Measurements from ENCODE around the gene CCNA2.

The CCNA2 gene

GRCh38 chr4:121784401-121784800 is 39.3 kb downstream of the CCNA2 start:
- DNase-seq (ENCODE audit: low read depth) = no peak
- no peak for TF ChIP-seq CTCF (IDR thresholded peaks at IDR 0.05; ENCODE audit: low read depth, low read length, missing control alignments)
- H3K4me3 ChIP-seq (ENCODE audit: low read depth, low read length) = no peak overlapping the region

- TF ChIP-seq CTCF (IDR thresholded peaks at IDR 0.05; ENCODE audit: low read depth, low read length, missing control alignments) = no peak
- no peak for DNase-seq (ENCODE audit: low read depth)
- H3K4me3 ChIP-seq (ENCODE audit: low read depth, low read length) = no peak overlapping the region
Measured at GRCh38 chr4:121783210-121783609, 40.5 kb downstream of the CCNA2 start.

DNA sequence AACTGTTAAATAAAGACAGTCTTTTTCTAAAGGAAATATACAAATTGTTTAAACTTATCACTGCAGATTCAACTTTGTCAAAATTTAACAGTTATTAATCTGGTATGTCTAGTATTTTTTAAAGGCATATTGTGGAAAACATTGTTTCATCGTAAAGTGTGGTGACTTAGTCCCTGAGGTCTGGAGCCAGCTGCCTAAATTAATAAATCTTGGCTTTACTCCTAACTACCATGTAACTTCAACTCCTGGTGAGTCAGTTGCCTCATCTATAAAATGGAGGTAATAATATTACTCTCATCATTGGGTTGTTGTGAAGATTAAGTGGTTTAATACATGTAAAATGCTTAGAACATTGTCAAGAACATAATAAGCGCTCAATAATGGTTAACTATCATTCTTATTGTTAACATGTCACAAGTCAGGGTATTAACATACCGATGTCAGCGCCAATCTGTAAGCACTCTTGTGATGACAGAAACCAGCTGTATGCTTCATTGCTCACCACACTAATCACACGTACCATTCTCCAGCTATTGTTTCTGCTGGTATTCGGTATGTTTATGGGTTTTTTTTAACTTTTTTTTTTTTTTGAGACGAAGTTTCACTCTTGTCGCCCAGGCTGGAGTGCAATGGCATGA is 44.6 kb downstream of the CCNA2 start:
- no peak overlapping the region for H3K4me3 ChIP-seq (ENCODE audit: low read depth, low read length)
- DNase-seq (ENCODE audit: low read depth) = no peak
- no peak for TF ChIP-seq CTCF (IDR thresholded peaks at IDR 0.05; ENCODE audit: low read depth, low read length, missing control alignments)

- DNase-seq (ENCODE audit: low read depth) = no peak
- no peak overlapping the region for H3K4me3 ChIP-seq (ENCODE audit: low read depth, low read length)
- TF ChIP-seq CTCF (IDR thresholded peaks at IDR 0.05; ENCODE audit: low read depth, low read length, missing control alignments) = no peak
Measured at GRCh38 chr4:121777625-121778024, 46.1 kb downstream of the CCNA2 start.

DNA sequence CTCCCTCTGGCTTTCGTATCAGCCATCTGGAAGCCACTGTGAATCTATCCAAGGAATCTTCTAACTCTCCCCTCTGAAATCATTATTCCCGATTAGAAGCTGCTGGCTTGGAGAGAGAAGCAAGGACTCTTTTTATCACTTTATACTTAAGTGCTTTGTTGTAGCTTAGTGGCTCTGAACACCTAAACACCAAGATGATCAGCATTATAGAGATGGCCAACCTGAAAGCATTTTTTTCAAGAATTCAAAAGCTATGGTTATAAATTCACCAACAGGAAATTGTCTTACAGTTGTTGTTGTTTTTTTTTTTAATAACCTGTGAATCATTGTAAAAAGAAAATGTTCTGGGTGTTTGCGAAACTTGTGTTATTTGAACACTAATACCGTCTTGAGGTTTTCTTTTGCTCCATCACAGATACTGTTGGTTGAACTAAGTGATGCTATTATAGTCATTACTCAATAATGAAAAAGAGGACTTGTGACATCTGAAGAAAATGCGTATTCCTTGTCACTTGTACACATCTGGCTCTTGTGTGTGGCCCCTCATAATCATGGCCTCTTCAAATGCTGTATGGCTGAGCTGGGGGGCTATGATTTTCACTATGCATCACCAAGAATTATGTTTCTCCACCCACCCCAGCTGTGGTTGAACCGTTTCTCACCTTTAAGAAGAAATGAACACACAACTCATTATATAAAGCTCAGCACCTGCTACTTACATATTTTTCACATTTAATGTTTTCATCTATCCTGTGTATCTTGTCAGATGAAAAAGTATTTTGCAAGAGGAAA is 46.9 kb downstream of the CCNA2 start:
- no peak for TF ChIP-seq CTCF (IDR thresholded peaks at IDR 0.05; ENCODE audit: low read depth, low read length, missing control alignments)
- DNase-seq (ENCODE audit: low read depth) = no peak
- no peak overlapping the region for H3K4me3 ChIP-seq (ENCODE audit: low read depth, low read length)

DNA sequence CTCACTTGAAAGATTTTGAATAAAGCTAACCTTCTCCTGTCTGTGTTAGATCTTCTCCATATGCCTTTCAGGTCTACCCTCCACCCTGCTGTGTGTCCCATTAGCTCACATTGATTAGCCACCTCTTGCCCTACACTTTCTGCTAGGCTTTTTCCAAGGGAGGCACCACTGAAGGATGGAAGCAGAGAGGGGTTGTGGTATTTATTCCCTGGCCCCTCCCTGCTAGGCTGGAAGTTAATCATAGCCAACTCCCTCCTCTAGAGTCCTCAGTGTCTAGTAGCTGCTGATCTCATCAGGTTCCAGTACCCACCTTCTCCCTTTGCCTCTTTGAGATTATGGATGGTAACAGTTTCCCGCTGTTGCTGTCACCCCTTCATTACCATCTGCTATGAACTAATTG is 49.8 kb downstream of the CCNA2 start:
- no peak overlapping the region for H3K4me3 ChIP-seq (ENCODE audit: low read depth, low read length)
- no peak for TF ChIP-seq CTCF (IDR thresholded peaks at IDR 0.05; ENCODE audit: low read depth, low read length, missing control alignments)
- no peak for DNase-seq (ENCODE audit: low read depth)

Data from GM12864 (cell line).